Measurements from ENCODE around the gene PRKAR2B.
"Not testable (repeated sequence)": the region's sequence is repeated elsewhere in the genome, so short reads cannot be mapped to it uniquely, and the experiment has no call there.

Gene PRKAR2B

DNA sequence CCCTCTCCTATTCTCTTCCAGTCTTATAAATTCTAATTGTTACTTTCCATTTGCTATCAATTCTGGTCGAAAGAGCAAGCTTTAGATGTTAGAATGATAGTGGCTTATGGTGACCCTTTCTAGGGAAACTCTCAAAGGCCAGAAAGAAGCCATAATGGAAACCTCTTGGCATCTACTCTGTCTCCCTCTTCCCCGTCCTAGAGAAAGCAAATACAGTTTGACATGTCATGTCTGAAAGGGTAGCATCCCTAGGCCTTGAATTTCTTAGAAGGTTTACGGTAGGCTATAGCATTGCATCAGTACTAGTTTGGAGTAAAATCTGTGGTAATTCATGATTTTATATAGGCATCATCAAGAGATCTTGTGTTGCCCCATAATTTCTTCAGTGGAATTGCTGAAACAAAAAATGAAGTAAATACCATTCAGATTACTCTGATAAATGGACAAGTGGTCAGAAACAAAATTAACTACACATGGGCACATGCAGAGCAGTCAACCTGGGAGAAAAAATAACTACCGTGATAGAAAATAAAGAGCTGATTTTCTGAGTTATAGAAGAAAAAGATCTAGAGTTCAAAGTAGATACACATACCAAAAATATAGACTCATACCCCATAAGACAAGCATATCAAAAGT lies 4.4 kb downstream of the PRKAR2B start:
- DNase-seq (ENCODE audit: low read depth): no peak

GRCh38 chr7:107049480-107049879 lies 5.0 kb downstream of the PRKAR2B start:
- DNase-seq (ENCODE audit: low read depth): no peak

GRCh38 chr7:107049971-107050532 lies 5.5 kb downstream of the PRKAR2B start:
- no peak for DNase-seq (ENCODE audit: low read depth)

DNA sequence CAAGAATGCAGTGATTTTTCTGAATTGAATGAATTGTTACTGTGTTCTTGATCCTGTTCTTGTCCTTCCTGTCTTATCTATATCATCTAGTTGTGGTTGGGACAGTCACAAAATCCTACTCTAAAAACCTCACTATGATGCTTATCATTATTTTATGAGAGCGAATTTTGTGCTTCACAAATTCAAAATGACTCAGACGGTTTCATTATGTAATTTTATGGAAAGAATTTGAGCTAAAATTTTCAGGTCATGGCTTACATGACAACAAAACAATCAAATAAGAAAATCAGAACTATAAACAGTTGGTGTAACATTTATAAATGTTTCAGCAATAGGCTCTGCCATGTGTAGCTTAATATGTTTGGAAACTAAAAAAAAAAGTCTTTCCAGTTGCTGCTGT lies 6.9 kb downstream of the PRKAR2B start:
- no peak for DNase-seq (ENCODE audit: low read depth)

DNA sequence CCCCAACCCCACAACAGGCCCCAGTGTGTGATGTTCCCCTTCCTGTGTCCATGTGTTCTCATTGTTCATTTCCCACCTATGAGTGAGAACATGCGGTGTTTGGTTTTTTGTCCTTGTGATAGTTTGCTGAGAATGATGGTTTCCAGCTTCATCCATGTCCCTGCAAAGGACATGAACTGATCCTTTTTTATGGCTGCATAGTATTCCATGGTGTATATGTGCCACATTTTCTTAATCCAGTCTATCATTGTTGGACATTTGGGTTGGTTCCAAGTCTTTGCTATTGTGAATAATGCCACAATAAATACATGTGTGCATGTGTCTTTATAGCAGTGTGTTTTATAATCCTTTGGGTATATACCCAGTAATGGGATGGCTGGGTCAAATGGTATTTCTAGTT lies 10.5 kb downstream of the PRKAR2B start:
- DNase-seq (ENCODE audit: low read depth): not testable (repeated sequence)

GRCh38 chr7:107056058-107056457 lies 11.6 kb downstream of the PRKAR2B start:
- DNase-seq (ENCODE audit: low read depth): not testable (repeated sequence)

DNA sequence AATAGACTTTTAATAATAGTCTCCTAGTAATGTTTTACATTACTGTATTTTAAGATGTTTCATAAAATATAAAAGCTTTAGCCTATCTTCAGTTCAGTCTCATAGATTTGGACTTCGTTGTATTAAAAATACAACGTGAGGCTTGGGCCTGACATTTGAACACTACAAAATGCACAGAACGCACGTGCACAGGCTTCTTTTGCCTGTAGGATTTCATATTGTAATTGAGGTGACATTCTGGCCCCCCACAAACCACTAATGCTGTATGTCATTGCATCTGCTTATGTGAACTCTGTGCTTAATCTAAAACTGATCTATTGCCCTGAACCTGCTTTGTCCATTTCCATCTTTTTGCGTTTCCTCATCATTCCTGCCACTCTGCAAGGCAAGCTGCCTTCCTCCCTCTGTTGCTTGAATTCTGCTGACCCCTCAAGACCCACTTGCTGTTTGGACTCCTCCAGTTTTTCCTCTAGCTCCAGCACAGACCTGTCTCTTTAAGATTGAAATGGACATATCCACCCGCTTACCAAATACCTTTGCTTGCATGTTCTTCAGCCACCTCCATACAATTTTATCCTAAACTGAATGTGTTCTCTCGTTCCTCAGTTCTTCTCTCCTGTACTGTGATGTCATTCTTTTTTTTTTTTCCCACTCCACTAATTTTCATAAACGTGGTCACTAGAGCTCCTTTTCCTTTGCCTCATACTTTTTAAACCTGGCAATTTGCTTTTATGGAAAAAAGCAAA lies 12.4 kb downstream of the PRKAR2B start:
- DNase-seq (ENCODE audit: low read depth): no peak

DNA sequence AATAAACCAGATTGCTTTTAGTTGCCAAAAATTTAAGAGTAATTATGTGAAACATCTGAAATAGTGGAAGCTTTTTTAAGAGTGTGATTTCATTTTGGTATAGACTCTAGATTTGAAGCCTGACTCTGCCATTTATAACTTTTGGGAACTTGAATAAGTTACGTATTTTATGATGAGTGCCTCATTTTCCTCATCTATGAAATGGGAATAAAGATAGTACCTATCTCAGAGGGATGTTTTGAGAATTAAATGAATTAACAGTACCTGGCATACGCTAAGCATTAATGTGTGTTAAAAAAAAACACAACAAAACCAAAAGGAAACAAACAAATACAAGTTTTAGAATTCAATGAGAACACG lies 12.9 kb downstream of the PRKAR2B start:
- no peak for DNase-seq (ENCODE audit: low read depth)

GRCh38 chr7:107059468-107059867 lies 15.0 kb downstream of the PRKAR2B start:
- DNase-seq (ENCODE audit: low read depth): no peak

DNA sequence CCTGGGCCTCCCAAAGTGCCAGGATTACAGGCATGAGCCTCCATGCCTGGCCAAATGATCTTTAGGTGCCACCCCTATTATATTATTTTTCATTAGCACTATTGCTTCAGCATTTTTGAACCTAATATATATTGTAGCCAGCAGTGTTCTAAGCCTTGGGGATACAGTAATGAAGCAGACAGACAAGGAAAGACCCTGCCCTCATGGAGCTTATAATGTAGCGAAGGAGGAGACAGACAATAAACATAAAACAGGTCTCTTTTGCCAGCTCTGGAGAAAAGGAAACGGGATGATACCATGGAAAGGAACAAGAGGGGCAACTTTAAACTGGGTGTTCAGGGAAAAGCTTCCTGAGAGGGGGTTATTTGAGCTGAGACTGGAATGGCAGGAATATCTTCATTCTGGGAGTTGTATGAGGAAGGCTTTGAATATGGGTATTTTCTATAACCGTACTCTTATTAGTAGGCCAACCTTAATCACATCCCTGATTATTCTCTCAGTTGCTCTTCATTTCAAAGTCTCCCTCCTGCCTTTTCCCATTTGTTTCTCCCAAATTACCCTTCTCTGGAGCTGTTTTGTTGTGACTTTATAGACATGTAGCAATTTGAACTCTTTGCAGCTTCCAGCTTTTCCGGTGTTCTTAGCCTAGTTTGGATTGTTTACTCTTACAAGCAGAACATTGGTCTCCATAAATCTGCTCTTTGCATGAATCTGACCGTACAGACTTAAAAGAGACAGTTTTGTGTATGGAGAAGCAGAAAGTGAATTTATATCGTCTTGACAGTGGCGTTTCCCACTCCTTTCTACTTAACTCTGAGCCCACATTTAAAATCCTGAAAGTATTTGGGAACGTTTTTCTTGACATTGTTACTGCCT lies 19.0 kb downstream of the PRKAR2B start:
- DNase-seq (ENCODE audit: low read depth): no peak

DNA sequence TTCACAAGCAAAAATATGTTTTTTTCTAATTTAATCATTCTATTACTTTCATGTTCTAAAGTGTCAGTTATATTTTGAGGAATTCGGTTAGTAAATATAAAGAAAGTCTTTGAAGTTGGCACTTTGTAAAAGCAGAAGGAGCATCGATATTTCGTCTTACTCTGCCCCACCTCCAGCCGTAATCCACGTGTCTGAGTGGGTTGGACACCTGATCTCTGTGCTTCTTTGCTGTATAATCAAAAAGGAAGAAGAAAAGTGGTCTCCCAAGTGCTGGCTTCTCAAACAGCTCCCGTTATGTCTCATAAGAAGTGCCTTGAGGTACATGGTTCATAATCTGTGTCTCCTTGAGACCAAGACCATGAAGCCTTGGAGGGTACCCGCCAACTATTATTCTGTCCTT lies 19.8 kb downstream of the PRKAR2B start:
- DNase-seq (ENCODE audit: low read depth): no peak

- DNase-seq (ENCODE audit: low read depth): no peak
Observed at GRCh38 chr7:107065929-107066247, 21.4 kb downstream of the PRKAR2B start.

DNA sequence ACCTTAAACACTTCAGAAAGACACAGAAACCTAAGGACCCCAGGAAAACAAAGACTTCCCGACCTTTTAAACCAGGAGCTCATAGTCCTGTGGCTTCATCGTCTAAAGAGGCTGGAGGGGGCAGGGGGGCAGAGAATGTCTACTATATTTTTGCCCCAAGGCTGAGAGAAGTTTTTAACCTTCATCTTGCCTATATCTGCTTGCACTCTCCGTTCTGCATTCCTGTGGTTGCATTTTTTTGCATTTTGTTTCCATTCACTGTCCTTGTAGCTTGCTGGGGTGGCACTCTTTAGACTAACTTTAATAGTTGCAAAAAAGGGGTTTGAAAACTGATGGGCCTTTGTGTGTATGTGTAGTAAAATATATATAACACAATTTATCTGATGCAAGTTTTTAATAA lies 23.7 kb downstream of the PRKAR2B start:
- no peak for DNase-seq (ENCODE audit: low read depth)

DNA sequence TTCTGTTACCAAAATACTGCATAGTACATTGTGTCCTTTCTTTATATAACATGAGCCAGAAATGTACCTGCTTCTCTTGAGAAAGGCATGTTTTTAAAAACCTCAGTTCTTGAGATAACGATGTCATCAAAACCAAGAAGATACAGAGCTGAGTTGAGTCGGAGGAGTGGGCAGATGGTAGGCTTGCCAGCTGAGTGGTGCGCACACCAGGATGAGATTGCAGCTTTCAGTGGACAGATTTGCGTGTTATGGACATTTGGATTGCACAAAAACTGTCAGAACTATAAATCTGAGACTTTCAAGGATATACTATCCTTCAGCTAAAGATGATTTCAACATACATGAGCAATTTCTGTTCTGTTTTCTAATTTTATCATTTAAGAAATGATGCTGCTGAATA lies 25.0 kb downstream of the PRKAR2B start:
- DNase-seq (ENCODE audit: low read depth): no peak

GRCh38 chr7:107070710-107071109 lies 26.2 kb downstream of the PRKAR2B start:
- DNase-seq (ENCODE audit: low read depth): no peak

- DNase-seq (ENCODE audit: low read depth): no peak
Observed at GRCh38 chr7:107071129-107071528, 26.6 kb downstream of the PRKAR2B start.

- no peak for DNase-seq (ENCODE audit: low read depth)
Observed at GRCh38 chr7:107072133-107072532, 27.6 kb downstream of the PRKAR2B start.

DNA sequence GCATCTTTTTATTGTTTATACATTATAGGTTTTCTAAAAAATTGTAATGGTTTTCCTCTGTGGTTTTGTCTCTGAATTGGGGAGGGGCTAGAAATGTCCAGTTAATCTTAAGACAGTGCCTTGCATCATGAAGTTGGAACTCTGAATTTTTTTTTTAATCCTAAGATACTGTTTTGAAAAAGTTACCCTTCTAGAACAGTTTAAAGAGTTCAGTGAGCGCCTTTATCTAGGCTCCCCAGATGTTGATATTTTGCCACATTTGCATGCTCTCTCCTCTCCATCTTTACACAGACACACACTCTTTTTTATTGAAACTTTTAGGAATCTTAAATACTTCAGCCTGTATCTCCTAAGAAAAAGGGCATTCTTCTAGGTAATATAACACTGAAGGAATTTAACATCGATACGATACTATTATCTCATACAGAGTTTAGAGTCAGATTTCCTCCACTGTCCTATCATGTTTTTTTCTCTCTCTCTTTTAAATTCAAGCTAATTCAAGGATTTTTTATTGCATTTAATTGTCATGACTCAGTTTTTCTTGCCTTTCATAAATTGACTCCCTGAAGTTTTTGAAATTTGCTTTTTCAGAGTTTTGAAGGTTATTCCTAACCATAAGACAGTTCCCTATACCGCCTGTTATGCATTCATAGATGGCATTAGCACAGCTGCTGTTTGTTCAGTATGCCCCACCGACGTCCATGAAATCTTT lies 31.5 kb downstream of the PRKAR2B start:
- DNase-seq (ENCODE audit: low read depth): no peak

DNA sequence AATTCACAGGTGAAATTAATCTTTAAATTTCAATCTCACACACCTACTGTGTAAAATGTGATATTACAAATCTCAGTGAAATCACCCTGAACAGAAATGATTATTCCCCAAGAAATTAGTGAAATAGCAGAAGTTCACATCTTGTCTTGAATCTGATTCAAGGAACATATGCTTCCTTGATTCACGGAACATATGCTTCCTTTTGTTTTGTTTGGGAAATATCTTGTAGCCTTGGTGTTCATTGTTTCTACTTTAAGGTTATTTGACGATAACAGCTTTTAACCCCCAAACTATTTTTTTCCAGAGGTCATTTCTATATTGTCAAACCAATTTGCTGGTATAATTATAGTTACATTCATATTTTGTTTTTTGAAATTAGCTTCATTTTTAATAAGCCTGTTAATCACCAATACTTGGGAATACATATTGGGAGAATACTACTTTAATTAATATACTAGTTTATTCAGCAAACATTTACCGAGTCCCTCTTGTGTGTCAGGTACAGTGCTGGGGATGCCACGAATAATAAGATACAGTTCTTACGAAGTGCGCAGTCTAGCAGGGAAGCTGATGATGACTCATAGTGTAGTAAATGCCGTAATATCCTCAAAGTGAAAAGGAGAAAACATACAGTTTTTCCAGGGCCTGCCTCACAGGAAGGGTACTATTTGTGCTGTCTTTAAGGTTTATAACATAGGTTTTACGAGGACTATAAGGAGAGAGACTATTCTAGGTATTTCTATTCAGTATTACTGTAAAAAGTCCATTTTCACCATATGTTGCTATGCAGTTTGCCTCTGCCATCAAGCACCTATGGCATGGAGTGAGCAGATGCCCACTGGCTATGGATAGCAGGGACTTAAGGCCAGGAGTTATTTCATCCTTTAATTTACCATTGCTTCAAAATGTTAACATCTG lies 32.5 kb downstream of the PRKAR2B start:
- DNase-seq (ENCODE audit: low read depth): no peak

GRCh38 chr7:107077699-107078516 lies 33.4 kb downstream of the PRKAR2B start:
- DNase-seq (ENCODE audit: low read depth): no peak
